Endothelial cell of umbilical vein (primary cell): ENCODE measurements around the gene CCDC85B. TPM values are rescaled to one million over a fixed set of nuclear protein-coding genes. Genes with fewer than 3 reads are reported as not detected.

Experiments
- BruUV-seq: library from RNA; stranded (reverse); fragments of 400-500 nt; replicated peaks from 2 replicates; lab custom pipeline; 2021; lab: Mats Ljungman, UMichigan
- CTCF ChIA-PET: fragments of 300-600, 350-600 bp; sonication (Branson Sonifier 250); formaldehyde crosslinking; loops from one replicate; lab custom pipeline; 2021; ENCODE audit warnings: antibody characterized with exemption, inconsistent platforms; lab: Charles Lee
- POLR2A ChIA-PET: fragments of 300-600, 350-600 bp; sonication (Branson Sonifier 250); formaldehyde crosslinking; loops from one replicate; lab custom pipeline; 2021; ENCODE audit warnings: antibody characterized with exemption, inconsistent platforms; lab: Charles Lee
- DNase-seq: peaks from one replicate; pipeline ENCODE4 v3.0.0-alpha.2; 2011; ENCODE audit warnings: low read depth, low spot score
- FAIRE-seq: peaks from 2 replicates; lab custom pipeline; 2011; peaks lifted over from hg19 to GRCh38; lab: Jason Lieb, UNC
- H2AFZ ChIP-seq: 2 replicates; pipeline ENCODE4 v1.6.0; 2012; ENCODE audit warnings: low read depth, low read length, control low read depth, inconsistent platforms
- H3K27ac ChIP-seq: 2 replicates; pipeline ENCODE4 v1.5.1; 2011; ENCODE audit warnings: low read depth, mild to moderate bottlenecking, control low read depth, low read length, moderate library complexity; ENCODE audit not compliant: insufficient read depth
- H3K27me3 ChIP-seq, 2 experiments: 2 replicates each; pipeline versions ENCODE4 v1.6.0 to v1.6.1; 2011; ENCODE audit warnings: low read length in 2 of 2, mixed read lengths in 1 of 2; ENCODE audit not compliant: control insufficient read depth in 2 of 2, insufficient read depth in 2 of 2
- H3K36me3 ChIP-seq, 2 experiments: 2 replicates in 1 of 2; 3 replicates in 1 of 2; pipeline ENCODE4 v1.5.1; 2011; ENCODE audit warnings: low read length in 2 of 2, mild to moderate bottlenecking in 1 of 2, moderate library complexity in 1 of 2; ENCODE audit not compliant: control insufficient read depth in 2 of 2, insufficient read depth in 2 of 2; ENCODE audit errors: extremely low read depth in 1 of 2
- H3K4me1 ChIP-seq: 3 replicates; pipeline ENCODE4 v1.5.1; 2011; ENCODE audit warnings: mild to moderate bottlenecking, low read length; ENCODE audit not compliant: control insufficient read depth, insufficient read depth; ENCODE audit errors: extremely low read depth
- H3K4me2 ChIP-seq: 2 replicates; pipeline ENCODE4 v1.6.1; 2011; ENCODE audit warnings: low read length, control low read depth, mixed read lengths; ENCODE audit not compliant: insufficient read depth
- H3K4me3 ChIP-seq, 3 experiments: fragments of 200-600 bp in 1 of 3; sonication (generic), shearing (Covaris generic) in 1 of 3; replicated peaks in 1 of 3; 2 replicates each; pipeline ENCODE4 v1.5.1; 2011 to 2016; ENCODE audit warnings: control low read depth in 3 of 3, low read length in 3 of 3, mild to moderate bottlenecking in 2 of 3, inconsistent platforms in 1 of 3, low read depth in 1 of 3, moderate library complexity in 1 of 3; ENCODE audit not compliant: insufficient read depth in 1 of 3
- H3K79me2 ChIP-seq: 2 replicates; pipeline ENCODE4 v1.6.0; 2012; ENCODE audit warnings: low read length, inconsistent platforms; ENCODE audit not compliant: control insufficient read depth, insufficient read depth
- H3K9ac ChIP-seq: replicated peaks from 2 replicates; pipeline ENCODE3; 2011; ENCODE audit warnings: low read length, control low read depth; ENCODE audit not compliant: insufficient read depth; ENCODE audit errors: extremely low read depth
- H3K9me1 ChIP-seq: replicated peaks from 3 replicates; pipeline ENCODE4 v1.6.0; 2011; ENCODE audit warnings: mild to moderate bottlenecking, low read length; ENCODE audit not compliant: control insufficient read depth, insufficient read depth; ENCODE audit errors: extremely low read depth
- H3K9me3 ChIP-seq: replicated peaks from 2 replicates; pipeline ENCODE4 v1.5.1; 2012; ENCODE audit warnings: low read length, inconsistent platforms; ENCODE audit not compliant: control insufficient read depth, insufficient read depth
- H4K20me1 ChIP-seq: replicated peaks from 2 replicates; pipeline ENCODE3; 2011; ENCODE audit warnings: mild to moderate bottlenecking, low read length; ENCODE audit not compliant: control insufficient read depth, insufficient read depth; ENCODE audit errors: extremely low read depth
- CTCF ChIP-seq, 2 donors: IDR thresholded peaks; 1 replicate in 1 of 2; 2 replicates in 1 of 2; pipeline ENCODE4 v1.5.1; 2011; ENCODE audit warnings: low read length in 2 of 2, mild to moderate bottlenecking in 2 of 2, moderate library complexity in 2 of 2, control low read depth in 1 of 2, inconsistent platforms in 1 of 2, low read depth in 1 of 2; ENCODE audit not compliant: insufficient read depth in 1 of 2; ENCODE audit errors: extremely low read depth in 1 of 2
- EZH2 ChIP-seq: IDR thresholded peaks from 2 replicates; pipeline ENCODE4 v1.6.1; 2012; ENCODE audit warnings: borderline replicate concordance, low read depth, mild to moderate bottlenecking, moderate library complexity, low read length, inconsistent platforms; ENCODE audit not compliant: severe bottlenecking
- FOS ChIP-seq: IDR thresholded peaks from 2 replicates; pipeline ENCODE4 v1.6.1; 2011; ENCODE audit warnings: mild to moderate bottlenecking, low read length, moderate library complexity, borderline replicate concordance; ENCODE audit not compliant: insufficient read depth
- GATA2 ChIP-seq: IDR thresholded peaks from 2 replicates; pipeline ENCODE4 v1.7.0; 2011; ENCODE audit warnings: low read depth, mild to moderate bottlenecking, moderate library complexity, mixed read lengths, low read length; ENCODE audit not compliant: insufficient read length, insufficient read depth
- JUN ChIP-seq: IDR thresholded peaks from 2 replicates; pipeline ENCODE4 v1.6.1; 2011; ENCODE audit warnings: borderline replicate concordance, low read depth; ENCODE audit not compliant: insufficient read length, insufficient read depth
- MYC ChIP-seq: IDR thresholded peaks from one replicate; pipeline ENCODE4 v1.6.1; 2011; ENCODE audit warnings: mild to moderate bottlenecking, low read depth, low read length
- POLR2A ChIP-seq: IDR thresholded peaks from 2 replicates; pipeline ENCODE4 v1.6.1; 2012; ENCODE audit warnings: low read depth, mild to moderate bottlenecking, control low read depth, low read length
- POLR2AphosphoS5 ChIP-seq: IDR thresholded peaks from 2 replicates; pipeline ENCODE4 v1.6.1; 2012; ENCODE audit warnings: low read depth, mild to moderate bottlenecking, control low read depth, low read length, moderate library complexity; ENCODE audit not compliant: insufficient read depth
- dilution Hi-C: fragments of 300-500 bp; cut with MboI; formaldehyde crosslinking; loops from one replicate; pipeline ENCODE4 v1.15.0; 2019; ENCODE audit warnings: low sequenced_read_pairs; ENCODE audit not compliant: extremely low pct_ligation_motif_present
- intact Hi-C: fragments of 100-400 bp; cut with micrococcal nuclease; formaldehyde crosslinking; loops from one replicate; pipeline ENCODE4 v1.10.0; 2022
- polyA plus RNA-seq, 4 experiments: library from polyadenylated mRNA; depleted of rRNA in 3 of 4; stranded (reverse) in 3 of 4; unstranded in 1 of 4; fragments of >200 nt; gene quantifications; 2 replicates each; pipeline versions ENCODE4 v1.2.1 to v1.2.3, GENCODE V29; 2011 to 2012; ENCODE audit warnings: missing spikeins in 1 of 4
- total RNA-seq: library from RNA; stranded (reverse); gene quantifications from 2 replicates; pipeline ENCODE4 v1.2.3, GENCODE V29; 2021
- TF ChIP-seq, protein P1 (sequence below): IDR thresholded peaks from 2 replicates; pipeline ENCODE4 v1.6.1; 2011; ENCODE audit not compliant: insufficient read depth, insufficient read length

CCDC85B gene
- total and polyA plus RNA-seq, 2 donors (not counting 3 experiments of a cell fraction or from before 2014, with no cell fraction given) = 105 to 107 TPM

- Histone ChIP-seq H3K27ac (no peak overlapping the region), H2AFZ (no peak overlapping the region), H3K9me1 (no peaks in the 10 kb centered on the region), H3K79me2 (peaks cover 13% of the 10 kb centered on the region), H4K20me1 (peaks cover 5% of the 10 kb centered on the region), H3K9me3 (no peaks in the 10 kb centered on the region), H3K9ac (no peak overlapping the region), H3K36me3 (peaks cover 14 to 26% of the 10 kb centered on the region in 2 experiments), H3K4me3 (no peak overlapping the region), H3K27me3 (no peaks in the 10 kb centered on the region), H3K4me1 (no peaks in the 10 kb centered on the region), H3K4me2 (no peak overlapping the region)
- ChIA-PET POLR2A (interaction anchor here (1.1 kb wide), 1 partner anchor 44 kb away, joined by 3 read pairs; no protein-coding TSS in a partner anchor), CTCF (interaction anchor here (1.2 to 3.7 kb wide), 5 partner anchors 10 to 69 kb away, joined by 3 to 18 read pairs (median 7); partner anchors contain the start of genes AP5B1, FIBP and MUS81)
- TF ChIP-seq MYC = no peak
- no peak for TF ChIP-seq CTCF (IDR thresholded peaks at IDR 0.05; ENCODE audit: extremely low read depth in 1 of 2, insufficient read depth in 1 of 2, low read depth in 1 of 2, low read length in 2 of 2)
- no peak for TF ChIP-seq EZH2
- no peak for TF ChIP-seq GATA2
- TF ChIP-seq, protein P1, sequence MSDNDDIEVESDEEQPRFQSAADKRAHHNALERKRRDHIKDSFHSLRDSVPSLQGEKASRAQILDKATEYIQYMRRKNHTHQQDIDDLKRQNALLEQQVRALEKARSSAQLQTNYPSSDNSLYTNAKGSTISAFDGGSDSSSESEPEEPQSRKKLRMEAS = no peak
- no peak for TF ChIP-seq JUN
- no peak for TF ChIP-seq POLR2A
- TF ChIP-seq FOS = no peak
- no peak for TF ChIP-seq POLR2AphosphoS5
- DNase-seq = no peak
- intact Hi-C loops (no loop called here), dilution Hi-C loops (no loop called here)
- no TSS peak for BruUV-seq
- FAIRE-seq = no peak
Observed at GRCh38 chr11:65849366-65849765, 41.1 kb upstream of the CCDC85B start.
